GM18505 (cell line): ENCODE data around the gene UBE2E2.
"Not testable (repeated sequence)": the region's sequence is repeated elsewhere in the genome, so short reads cannot be mapped to it uniquely, and the experiment has no call there.

ENCODE experiments used
- ATAC-seq: cut with Tn5 transposase; IDR thresholded peaks from one replicate; pipeline ENCODE4 v1.9.1; 2021; ENCODE audit not compliant: unreplicated experiment
- POLR2A ChIP-seq: IDR thresholded peaks from 4 replicates; pipeline ENCODE4 v1.6.1; 2011; ENCODE audit warnings: borderline replicate concordance; ENCODE audit not compliant: insufficient read depth, insufficient read length; ENCODE audit errors: extremely low read depth

The UBE2E2 gene

DNA sequence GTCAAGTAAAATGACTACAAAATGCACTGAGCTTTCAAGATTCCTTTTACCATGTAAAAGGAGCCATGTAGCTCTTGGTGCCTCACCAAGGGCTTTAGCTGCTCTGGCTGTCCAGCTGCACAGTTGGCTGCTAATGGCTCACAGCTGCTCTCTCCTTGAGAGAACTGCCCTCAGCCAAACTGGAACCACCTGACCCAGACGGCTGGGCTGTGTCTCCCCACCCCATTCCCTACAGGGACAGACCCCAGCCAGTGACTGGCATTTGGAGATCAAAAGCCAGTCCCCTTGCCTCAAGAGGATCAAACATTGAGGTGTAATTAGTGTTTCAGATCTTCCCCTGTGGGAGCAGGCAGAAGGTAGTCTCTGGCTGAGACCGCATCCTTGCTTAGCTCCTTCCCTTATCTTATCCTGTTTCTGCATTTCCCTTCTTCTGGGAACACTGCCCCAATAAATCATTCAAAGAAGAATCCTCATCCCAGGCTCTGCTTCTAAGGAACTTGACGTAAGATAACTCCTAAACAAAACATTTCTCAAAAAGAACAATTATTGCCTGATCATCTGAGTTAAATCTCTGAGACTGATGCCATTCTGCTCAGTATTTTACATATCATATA is 28.6 kb upstream of the UBE2E2 start:
- TF ChIP-seq POLR2A, result no peak
- no peak for ATAC-seq

DNA sequence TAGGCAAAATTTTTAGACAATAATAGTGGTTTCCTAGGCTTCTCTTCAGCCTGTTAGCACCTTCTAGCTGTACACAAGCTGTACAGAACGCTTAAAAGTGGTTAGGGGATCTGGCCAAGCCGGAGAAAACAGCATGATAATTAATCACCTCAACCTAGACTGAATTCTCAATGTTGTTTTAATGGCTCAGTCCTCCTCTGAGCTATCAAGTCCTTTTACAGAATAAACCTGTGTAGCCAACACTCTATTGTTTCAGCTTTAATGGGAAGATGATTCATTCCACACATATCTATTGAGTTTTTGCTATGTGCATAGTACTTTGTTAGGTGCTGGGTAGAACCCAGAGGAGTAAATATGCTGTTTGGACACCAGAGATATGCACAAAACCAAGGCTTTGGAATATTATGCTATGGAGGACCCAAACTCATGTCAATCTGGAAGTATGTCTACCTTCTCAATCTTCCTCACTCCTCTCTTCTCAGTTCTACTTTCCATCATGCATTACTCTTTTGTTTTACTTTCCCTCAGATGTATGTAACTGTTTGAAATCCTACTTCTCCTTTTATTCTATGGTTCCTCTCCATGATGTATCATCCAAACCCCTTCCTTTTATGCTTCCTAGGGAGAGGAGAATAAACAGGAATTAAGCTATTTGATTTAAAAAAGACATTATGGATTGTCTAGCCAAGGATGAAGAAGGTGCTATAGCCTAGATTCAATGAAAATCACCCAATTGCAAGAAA is 27.6 kb upstream of the UBE2E2 start:
- no peak for ATAC-seq
- TF ChIP-seq POLR2A, result no peak

DNA sequence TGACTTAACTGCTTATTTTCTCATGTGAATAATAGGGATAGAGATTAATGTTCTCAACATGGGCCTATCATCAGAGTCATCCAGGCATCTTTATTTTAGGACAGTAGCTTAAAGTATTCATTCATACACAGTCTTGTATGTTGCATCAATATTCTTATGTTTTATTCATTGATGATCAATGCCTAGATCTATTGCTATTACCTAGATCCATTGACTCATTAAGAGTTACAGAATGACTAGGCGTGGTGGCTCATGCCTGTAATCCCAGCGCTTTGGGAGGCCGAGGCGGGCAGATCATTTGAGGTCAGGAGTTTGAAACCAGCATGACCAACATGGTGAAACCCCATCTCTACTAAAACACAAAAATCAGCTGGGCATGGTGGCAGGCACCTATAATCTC is 26.3 kb upstream of the UBE2E2 start:
- not testable (repeated sequence) for ATAC-seq

- TF ChIP-seq POLR2A, result no peak
- ATAC-seq, result no peak
Observed at GRCh38 chr3:23182996-23183513, 20.1 kb upstream of the UBE2E2 start.

DNA sequence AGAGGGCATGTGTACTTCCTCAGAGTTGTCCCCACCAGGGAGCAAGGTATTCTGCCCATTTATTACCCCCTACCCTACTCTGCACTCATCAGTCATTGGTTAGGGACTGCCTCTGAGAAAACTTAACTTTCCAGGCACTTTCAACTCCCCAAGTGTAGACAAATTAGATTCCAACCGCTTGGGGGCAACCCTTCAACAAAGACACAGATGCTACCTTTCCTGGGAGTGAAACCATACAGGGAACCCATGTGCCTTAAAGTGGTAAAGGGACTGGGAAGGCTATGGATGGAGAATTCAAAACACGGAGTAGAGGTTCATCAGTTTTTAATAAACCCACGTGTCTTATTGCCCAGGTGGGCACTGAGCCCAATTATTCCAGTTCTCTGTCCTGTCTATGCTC is 19.4 kb upstream of the UBE2E2 start:
- ATAC-seq, result no peak

DNA sequence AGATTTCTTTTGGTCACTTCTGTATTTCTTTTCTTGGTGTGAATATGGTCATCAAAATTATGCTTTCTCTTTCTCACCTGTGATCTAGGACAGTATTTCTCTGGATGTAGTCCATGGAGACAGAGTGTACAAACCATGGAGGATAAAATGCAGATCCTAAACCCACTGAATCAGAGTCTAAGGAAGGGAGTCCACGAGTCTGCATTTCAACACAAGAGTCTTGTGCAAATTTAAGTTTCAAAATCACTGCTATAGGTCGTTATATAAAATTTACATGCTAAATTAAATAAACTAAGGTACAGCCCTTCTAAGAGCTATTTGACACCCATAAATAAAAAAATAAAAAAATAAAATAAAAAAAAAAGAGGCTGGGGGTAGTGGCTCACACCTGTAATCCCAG is 17.3 kb upstream of the UBE2E2 start:
- no peak for ATAC-seq
- no peak for TF ChIP-seq POLR2A

More for the DNA sequence above, 19.4 kb upstream of the UBE2E2 start:
- TF ChIP-seq POLR2A, result no peak

DNA sequence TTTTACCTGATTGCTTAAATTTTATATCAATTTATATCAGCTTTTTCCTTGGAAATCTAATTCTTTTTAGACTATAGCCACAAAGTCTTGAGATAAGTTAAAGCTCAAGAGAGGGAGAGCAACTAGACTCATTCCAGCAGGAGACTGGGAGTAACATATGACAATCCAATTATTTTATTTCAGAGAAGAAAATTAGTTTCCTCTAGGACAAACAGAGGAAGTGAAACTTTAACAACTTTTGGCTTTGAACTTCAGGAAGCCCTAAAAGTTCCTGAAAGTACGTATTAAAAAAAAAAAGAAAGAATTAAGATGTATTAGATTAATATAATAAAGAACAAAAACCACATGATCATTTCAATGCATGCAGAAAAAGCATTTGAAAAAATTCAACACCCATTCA is 13.9 kb upstream of the UBE2E2 start:
- TF ChIP-seq POLR2A, result no peak
- ATAC-seq, result no peak

DNA sequence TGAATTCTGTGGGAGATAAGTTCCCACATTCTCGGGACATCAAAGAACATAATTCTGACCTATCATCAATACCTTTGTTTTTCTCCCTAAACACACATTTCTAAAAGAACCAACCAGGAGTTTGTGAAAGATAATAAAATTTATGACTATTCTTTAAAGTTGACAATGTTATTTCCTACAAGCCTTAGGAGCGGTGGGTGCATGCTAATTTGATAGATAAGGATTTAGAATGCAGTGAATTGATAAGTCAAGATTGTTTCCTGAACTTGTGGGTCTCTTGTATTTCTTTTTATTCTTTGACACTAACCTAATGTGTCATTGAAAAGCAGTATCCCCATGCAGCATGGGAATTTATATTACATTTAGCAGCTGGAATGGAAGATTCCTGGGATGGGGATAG is 10.3 kb upstream of the UBE2E2 start:
- ATAC-seq, result no peak
- TF ChIP-seq POLR2A, result no peak

- ATAC-seq, result no peak
Observed at GRCh38 chr3:23193831-23194230, 9.3 kb upstream of the UBE2E2 start.

GRCh38 chr3:23198801-23199200 is 4.3 kb upstream of the UBE2E2 start:
- no peak for TF ChIP-seq POLR2A
- ATAC-seq, result no peak

More at GRCh38 chr3:23193831-23194230, 9.3 kb upstream of the UBE2E2 start:
- no peak for TF ChIP-seq POLR2A

GRCh38 chr3:23199649-23200048 is 3.5 kb upstream of the UBE2E2 start:
- no peak for ATAC-seq
- no peak for TF ChIP-seq POLR2A

DNA sequence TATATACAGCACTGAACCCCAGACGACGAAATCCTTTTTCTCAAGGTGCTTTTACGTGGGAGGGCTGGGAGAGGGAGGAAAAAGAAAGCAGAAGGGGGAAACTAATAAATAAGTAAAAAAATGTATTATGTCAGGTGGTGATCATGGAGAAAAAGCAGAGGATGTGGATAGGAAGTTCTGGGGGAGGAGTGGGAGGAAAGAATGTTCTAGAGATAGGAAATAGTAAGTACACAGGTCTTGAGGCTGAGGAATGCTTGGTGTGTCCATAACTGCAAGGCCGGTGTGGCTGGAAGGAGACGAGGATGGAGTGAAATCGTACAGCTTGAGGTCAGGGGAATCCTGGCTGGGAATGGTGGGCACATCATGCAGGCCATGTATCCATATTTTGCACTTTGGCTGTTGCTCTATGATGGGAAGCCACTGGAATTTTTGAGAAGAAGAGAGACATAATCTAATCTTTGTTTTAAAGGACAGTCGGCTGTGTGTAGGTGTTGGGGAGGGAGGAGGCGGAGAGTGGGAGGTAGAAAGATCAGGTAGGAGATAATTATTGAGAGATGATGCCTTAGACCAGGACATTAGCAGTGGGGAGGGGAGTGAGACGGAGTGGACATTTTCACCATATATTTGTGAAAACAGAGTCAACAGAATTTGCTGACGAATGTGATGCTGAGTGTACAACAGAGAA is 1.8 kb upstream of the UBE2E2 start:
- no peak for ATAC-seq
- no peak for TF ChIP-seq POLR2A

DNA sequence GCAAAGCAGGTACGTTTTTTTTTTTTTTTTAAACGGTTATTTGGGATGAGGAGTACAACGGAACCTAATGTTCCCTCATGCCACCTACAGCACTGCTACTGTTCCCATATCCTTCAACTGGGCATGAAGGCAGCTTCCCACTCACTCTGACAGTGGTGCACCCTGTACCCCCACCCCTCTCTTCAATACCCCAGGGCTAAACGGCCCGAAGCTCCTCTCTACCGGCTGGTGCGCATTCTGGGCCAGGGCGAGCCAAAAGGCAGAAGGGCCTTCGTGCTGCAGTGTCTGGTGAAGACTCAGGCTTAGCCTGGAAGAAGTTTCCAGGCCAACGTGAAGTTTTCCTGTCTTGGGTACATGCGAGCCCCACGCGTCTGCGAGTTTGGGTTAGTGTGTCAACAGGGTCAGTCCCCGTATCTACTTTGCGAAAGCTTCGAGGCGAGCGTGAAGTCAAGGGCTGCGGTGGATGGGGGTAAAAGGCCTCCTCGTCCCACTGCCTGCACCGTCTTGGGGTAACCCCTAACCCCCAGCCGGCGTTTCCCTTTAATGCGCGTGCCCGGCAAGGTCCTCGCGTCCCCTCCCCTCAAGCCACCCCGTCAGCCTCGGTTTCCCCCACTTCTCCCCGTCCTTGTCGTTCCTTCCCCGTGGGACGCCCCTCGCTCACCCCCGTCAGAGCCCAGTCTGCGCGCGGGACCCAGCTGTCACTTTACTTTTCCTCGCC is 765 bp upstream of the UBE2E2 start:
- TF ChIP-seq POLR2A, result no peak
- ATAC-seq, result peak; percentile 34
